ENCODE measurements around the gene ABI1.

ABI1 gene

GRCh38 chr10:26765549-26765948 lies 95.2 kb downstream of the ABI1 start:
- DNase-seq: no peak

- no peak for DNase-seq
These were observed 101.8 kb downstream of the ABI1 start for GRCh38 chr10:26759008-26759407.

GRCh38 chr10:26755443-26755903 lies 105.3 kb downstream of the ABI1 start:
- no peak for DNase-seq

- DNase-seq: no peak
These were observed 114.7 kb downstream of the ABI1 start for GRCh38 chr10:26746061-26746460.

- DNase-seq: no peak
These were observed 116.9 kb downstream of the ABI1 start for GRCh38 chr10:26743841-26744240.

GRCh38 chr10:26743091-26743490 lies 117.7 kb downstream of the ABI1 start:
- no peak for DNase-seq

GRCh38 chr10:26741368-26741767 lies 119.4 kb downstream of the ABI1 start:
- no peak for DNase-seq

GRCh38 chr10:26739071-26739631 lies 121.6 kb downstream of the ABI1 start:
- DNase-seq: no peak

- DNase-seq: no peak
These were observed 122.4 kb downstream of the ABI1 start for GRCh38 chr10:26738301-26738911.

GRCh38 chr10:26737730-26738129 lies 123.0 kb downstream of the ABI1 start:
- DNase-seq: peak in 1 of 2 experiments; percentile 5

GRCh38 chr10:26735435-26735834 lies 125.3 kb downstream of the ABI1 start:
- no peak for DNase-seq

- DNase-seq: no peak
These were observed 126.8 kb downstream of the ABI1 start for GRCh38 chr10:26733750-26734568.

- no peak for DNase-seq
These were observed 130.2 kb downstream of the ABI1 start for GRCh38 chr10:26730552-26730951.

- no peak for DNase-seq
These were observed 131.4 kb downstream of the ABI1 start for GRCh38 chr10:26729395-26729794.

GRCh38 chr10:26728957-26729356 lies 131.8 kb downstream of the ABI1 start:
- DNase-seq: no peak

GRCh38 chr10:26727005-26727404 lies 133.8 kb downstream of the ABI1 start:
- DNase-seq: no peak

GRCh38 chr10:26725837-26726727 lies 134.7 kb downstream of the ABI1 start:
- peak; percentile 15 to 28 for DNase-seq

- DNase-seq: no peak
These were observed 137.7 kb downstream of the ABI1 start for GRCh38 chr10:26723016-26723415.

- DNase-seq: no peak
These were observed 139.2 kb downstream of the ABI1 start for GRCh38 chr10:26721561-26721960.

GRCh38 chr10:26717476-26717875 lies 143.3 kb downstream of the ABI1 start:
- DNase-seq: no peak

- no peak for DNase-seq
These were observed 145.6 kb downstream of the ABI1 start for GRCh38 chr10:26715137-26715487.

- no peak for DNase-seq
These were observed 146.2 kb downstream of the ABI1 start for GRCh38 chr10:26714415-26715136.

Measured in activated CD4-positive, alpha-beta T cell treated with anti-CD3 and anti-CD28 coated beads, Interleukin-2, amount 50 U/mL, for 4 hours (primary cell).